ENCODE measurements around the gene SPATA24.

- TF ChIP-seq CTCF (IDR thresholded peaks at IDR 0.05), result no peak
- no peak for TF ChIP-seq POLR2A (IDR thresholded peaks at IDR 0.05)
Observed at GRCh38 chr5:139403418-139403786, 487 bp downstream of the SPATA24 start.

All from body of pancreas (tissue), 4 donors.